ENCODE measurements around the gene CRABP2. TPM values are rescaled to one million over a fixed set of nuclear protein-coding genes. Genes with fewer than 3 reads are reported as not detected.

The CRABP2 gene
- total and polyA plus RNA-seq, 2 experiments from 2014 or later, result 45.9 to 137 TPM

- TF ChIP-seq CTCF (conservative IDR thresholded peaks at IDR 0.05; ENCODE audit: low read depth in 2 of 2), result no peak
- TF ChIP-seq EZH2 (IDR thresholded peaks at IDR 0.05; ENCODE audit: low read depth, unreplicated experiment), result no peak
- TF ChIP-seq EZH2phosphoT487 (IDR thresholded peaks at IDR 0.05; ENCODE audit: unreplicated experiment), result no peak
- TF ChIP-seq JUNB (IDR thresholded peaks at IDR 0.05; ENCODE audit: unreplicated experiment), result no peak
These were observed 1.5 kb upstream of the CRABP2 start (continued) for GRCh38 chr1:156706657-156707416.

- Histone ChIP-seq H3K9me2 (ENCODE audit: insufficient read depth) (no peaks in the 10 kb centered on the region), H3K4me2 (peak overlapping the region; percentile 92), H3F3A (replicated peaks; ENCODE audit: low read depth) (peaks cover 29% of the 10 kb centered on the region), H3K79me2 (replicated peaks; ENCODE audit: insufficient read depth) (peaks cover 13% of the 10 kb centered on the region), H3K36me3 (ENCODE audit: insufficient read depth) (no peaks in the 10 kb centered on the region), H2AFZ (peak overlapping the region; percentile 87), H3K4me1 (ENCODE audit: insufficient read depth) (peaks cover 63% of the 10 kb centered on the region), H4K20me1 (replicated peaks; ENCODE audit: insufficient read depth) (no peaks in the 10 kb centered on the region; the same call in 1 of the 2 replicates), H3K4me3 (peak overlapping the region; percentile 67), H3K27me3 (ENCODE audit: insufficient read depth) (peaks cover 30% of the 10 kb centered on the region), H3K27ac (ENCODE audit: low read depth) (peak overlapping the region; percentile 98)
- peak; percentile 42 for ATAC-seq
- H3K9me3 Mint-ChIP-seq, result no peaks in the 10 kb centered on the region
- peaks cover 29% of the 10 kb centered on the region for H3K27me3 Mint-ChIP-seq (ENCODE audit: insufficient read depth, low read depth, poor library complexity)
- H3K4me1 Mint-ChIP-seq, result peaks cover 61% of the 10 kb centered on the region
- peaks cover 12% of the 10 kb centered on the region for H3K36me3 Mint-ChIP-seq (ENCODE audit: low read depth)
- H3K27ac Mint-ChIP-seq, result peak overlapping the region; percentile 96
- H3K4me3 Mint-ChIP-seq, result peak overlapping the region; percentile 83
- DNase-seq (ENCODE audit: low spot score), result peak; percentile 96
- no peak for TF ChIP-seq STAT1 (IDR thresholded peaks at IDR 0.05; ENCODE audit: unreplicated experiment)
- no peak for TF ChIP-seq ZNF462 (CRISPR knock-in tag; IDR thresholded peaks at IDR 0.05)
- TF ChIP-seq CREB1 (CRISPR knock-in tag; IDR thresholded peaks at IDR 0.05; ENCODE audit: low read depth), result peak; percentile 68
- peak; percentile 44; the same call in 1 of the 2 replicates for TF ChIP-seq POLR2AphosphoS5 (IDR thresholded peaks at IDR 0.05; ENCODE audit: low read depth)
- TF ChIP-seq REST (IDR thresholded peaks at IDR 0.05; ENCODE audit: unreplicated experiment), result peak; percentile 22
- no peak for TF ChIP-seq JUNB (IDR thresholded peaks at IDR 0.05; ENCODE audit: unreplicated experiment)
These were observed 704 bp upstream of the CRABP2 start for GRCh38 chr1:156705918-156706656.
